Measurements from ENCODE around the gene TMC7.

The TMC7 gene

GRCh38 chr16:18983565-18984434, at the start of gene TMC7:
Gene TMC7 (plus strand): TSS chr16:18983934. CDS start chr16:18984064, 130 bp downstream.
- DNase-seq (ENCODE audit: low spot score), result peak; percentile 66
- TF ChIP-seq, protein P1, sequence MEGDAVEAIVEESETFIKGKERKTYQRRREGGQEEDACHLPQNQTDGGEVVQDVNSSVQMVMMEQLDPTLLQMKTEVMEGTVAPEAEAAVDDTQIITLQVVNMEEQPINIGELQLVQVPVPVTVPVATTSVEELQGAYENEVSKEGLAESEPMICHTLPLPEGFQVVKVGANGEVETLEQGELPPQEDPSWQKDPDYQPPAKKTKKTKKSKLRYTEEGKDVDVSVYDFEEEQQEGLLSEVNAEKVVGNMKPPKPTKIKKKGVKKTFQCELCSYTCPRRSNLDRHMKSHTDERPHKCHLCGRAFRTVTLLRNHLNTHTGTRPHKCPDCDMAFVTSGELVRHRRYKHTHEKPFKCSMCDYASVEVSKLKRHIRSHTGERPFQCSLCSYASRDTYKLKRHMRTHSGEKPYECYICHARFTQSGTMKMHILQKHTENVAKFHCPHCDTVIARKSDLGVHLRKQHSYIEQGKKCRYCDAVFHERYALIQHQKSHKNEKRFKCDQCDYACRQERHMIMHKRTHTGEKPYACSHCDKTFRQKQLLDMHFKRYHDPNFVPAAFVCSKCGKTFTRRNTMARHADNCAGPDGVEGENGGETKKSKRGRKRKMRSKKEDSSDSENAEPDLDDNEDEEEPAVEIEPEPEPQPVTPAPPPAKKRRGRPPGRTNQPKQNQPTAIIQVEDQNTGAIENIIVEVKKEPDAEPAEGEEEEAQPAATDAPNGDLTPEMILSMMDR (IDR thresholded peaks at IDR 0.05; ENCODE audit: extremely low read depth, missing control alignments), result no peak

GRCh38 chr16:18936727-18937340, 46.9 kb upstream of the TMC7 start:
- DNase-seq (ENCODE audit: low spot score), result no peak
- TF ChIP-seq, protein P1 (IDR thresholded peaks at IDR 0.05; ENCODE audit: extremely low read depth, missing control alignments), result no peak

- no peak for DNase-seq (ENCODE audit: low spot score)
Observed at GRCh38 chr16:18937390-18937789, 46.3 kb upstream of the TMC7 start.

GRCh38 chr16:18938986-18939385, 44.7 kb upstream of the TMC7 start:
- DNase-seq (ENCODE audit: low spot score), result no peak
- TF ChIP-seq, protein P1 (IDR thresholded peaks at IDR 0.05; ENCODE audit: extremely low read depth, missing control alignments), result no peak

More at GRCh38 chr16:18937390-18937789, 46.3 kb upstream of the TMC7 start:
- TF ChIP-seq, protein P1 (IDR thresholded peaks at IDR 0.05; ENCODE audit: extremely low read depth, missing control alignments), result no peak

DNA sequence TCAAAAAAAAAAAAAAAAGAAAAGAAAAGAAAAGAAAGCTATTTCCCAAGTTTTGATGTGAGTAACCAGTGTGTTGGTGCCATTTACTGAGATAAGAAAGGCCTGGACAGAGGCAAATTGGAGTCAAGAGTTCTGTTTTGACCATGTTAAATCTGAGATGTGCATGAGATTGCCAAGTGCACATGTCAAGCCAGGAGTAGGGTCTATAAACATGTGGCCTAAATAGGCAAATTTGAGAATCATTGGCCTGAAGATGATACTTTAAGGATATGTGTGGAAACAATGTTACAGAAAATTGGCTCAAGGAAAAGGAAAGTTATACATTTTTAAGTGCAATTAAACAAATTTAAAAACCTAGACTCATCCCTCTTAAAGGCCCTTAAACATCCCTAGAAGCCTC, 42.3 kb upstream of the TMC7 start:
- TF ChIP-seq, protein P1 (IDR thresholded peaks at IDR 0.05; ENCODE audit: extremely low read depth, missing control alignments), result no peak
- no peak for DNase-seq (ENCODE audit: low spot score)

- TF ChIP-seq, protein P1 (IDR thresholded peaks at IDR 0.05; ENCODE audit: extremely low read depth, missing control alignments), result no peak
- DNase-seq (ENCODE audit: low spot score), result no peak
Observed at GRCh38 chr16:18942061-18942460, 41.7 kb upstream of the TMC7 start.

DNA sequence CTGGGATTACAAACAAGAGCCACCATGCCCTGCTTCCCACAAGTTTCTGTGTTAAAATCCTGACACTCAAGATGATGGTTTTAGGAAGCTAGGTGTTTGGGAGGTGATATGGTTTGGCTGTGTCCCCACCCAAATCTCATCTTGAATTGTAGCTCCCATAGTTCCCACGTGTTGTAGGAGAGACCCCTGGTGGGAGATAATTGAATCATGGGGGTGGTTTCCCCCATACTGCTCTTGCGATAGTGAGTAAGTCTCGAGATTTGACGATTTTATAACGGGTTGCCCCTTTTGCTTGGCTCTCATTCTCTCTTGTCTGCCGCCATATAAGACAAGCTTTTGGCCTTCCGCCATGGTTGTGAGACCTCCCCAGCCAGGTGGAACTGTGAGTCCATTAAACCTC, 40.3 kb upstream of the TMC7 start:
- no peak for DNase-seq (ENCODE audit: low spot score)
- TF ChIP-seq, protein P1 (IDR thresholded peaks at IDR 0.05; ENCODE audit: extremely low read depth, missing control alignments), result no peak
